Neural cell (in vitro differentiated cells): Measurements from ENCODE around the gene FUCA2. TPM values are rescaled to one million over a fixed set of nuclear protein-coding genes. Genes with fewer than 3 reads are reported as not detected.

Experiments used
- H2AFZ ChIP-seq: fragments of 200-600, 300-800 bp; sonication (generic), shearing (Covaris generic); 2 replicates; pipeline ENCODE4 v1.6.0; 2014; ENCODE audit warnings: low read depth, mild to moderate bottlenecking, antibody characterized with exemption, low read length, moderate library complexity
- H3F3A ChIP-seq: fragments of 200-600 bp; shearing (Covaris generic); 2 replicates; pipeline ENCODE4 v1.6.1; 2016; ENCODE audit warnings: mild to moderate bottlenecking, moderate library complexity, mixed read lengths, antibody characterized with exemption, low read length; ENCODE audit not compliant: insufficient read depth, poor library complexity, severe bottlenecking
- H3K27ac ChIP-seq: fragments of 200-600, 300-800 bp; sonication (generic), shearing (Covaris generic); 2 replicates; pipeline ENCODE4 v1.5.1; 2014; ENCODE audit warnings: mild to moderate bottlenecking, low read length, moderate library complexity
- H3K27me3 ChIP-seq: fragments of 300-800, 200-600 bp; sonication (generic), shearing (Covaris generic); 2 replicates; pipeline ENCODE4 v1.6.0; 2014; ENCODE audit warnings: mild to moderate bottlenecking, low read depth, low read length, moderate library complexity; ENCODE audit not compliant: insufficient read depth
- H3K36me3 ChIP-seq: fragments of 300-800, 200-600 bp; sonication (generic), shearing (Covaris generic); 2 replicates; pipeline ENCODE4 v1.5.1; 2014; ENCODE audit warnings: mild to moderate bottlenecking, antibody characterized with exemption, low read length, moderate library complexity; ENCODE audit not compliant: insufficient read depth
- H3K4me2 ChIP-seq: fragments of 300-800, 200-600 bp; sonication (generic), shearing (Covaris generic); 2 replicates; pipeline ENCODE4 v1.6.0; 2014; ENCODE audit warnings: mild to moderate bottlenecking, low read length
- H3K4me3 ChIP-seq: fragments of 300-800, 200-600 bp; sonication (generic), shearing (Covaris generic); 2 replicates; pipeline ENCODE4 v1.5.1; 2014; ENCODE audit warnings: mild to moderate bottlenecking, low read length, moderate library complexity
- H3K79me2 ChIP-seq: fragments of 200-600 bp; shearing (Covaris generic); replicated peaks from 2 replicates; pipeline ENCODE4 v1.6.0; 2014; ENCODE audit warnings: mild to moderate bottlenecking, low read length, moderate library complexity; ENCODE audit not compliant: insufficient read depth
- H3K9ac ChIP-seq: fragments of 300-800, 200-600 bp; sonication (generic), shearing (Covaris generic); 2 replicates; pipeline ENCODE4 v1.6.1; 2016; ENCODE audit warnings: mild to moderate bottlenecking, low read length, mixed read lengths
- H3K9me2 ChIP-seq: fragments of 200-600 bp; shearing (Covaris generic); 2 replicates; pipeline ENCODE4 v1.6.1; 2016; ENCODE audit warnings: mild to moderate bottlenecking, low read length, mixed read lengths; ENCODE audit not compliant: insufficient read depth
- H3K9me3 ChIP-seq: fragments of 200-600, 300-800 bp; sonication (generic), shearing (Covaris generic); 2 replicates; pipeline ENCODE4 v1.6.1; 2016; ENCODE audit warnings: mild to moderate bottlenecking, mixed run types, low read length, moderate library complexity, mixed read lengths
- H4K20me1 ChIP-seq: fragments of 200-600 bp; shearing (Covaris generic); 2 replicates; pipeline ENCODE4 v1.6.1; 2016; ENCODE audit warnings: mild to moderate bottlenecking, mixed run types; ENCODE audit not compliant: insufficient read depth
- EZH2 ChIP-seq: fragments of 200-600, 300-800 bp; shearing (Covaris generic), sonication (generic); IDR thresholded peaks from 2 replicates; pipeline ENCODE4 v1.6.1; 2014; ENCODE audit warnings: antibody characterized with exemption, low read length, borderline replicate concordance, mild to moderate bottlenecking; ENCODE audit not compliant: insufficient read depth, poor library complexity, severe bottlenecking
- MXI1 ChIP-seq: fragments of 450-650 bp; conservative IDR thresholded peaks from 2 replicates; pipeline ENCODE4 v1.6.1; 2014; ENCODE audit warnings: antibody characterized with exemption, mild to moderate bottlenecking; ENCODE audit not compliant: poor library complexity, severe bottlenecking
- POLR2AphosphoS5 ChIP-seq: IDR thresholded peaks from 2 replicates; pipeline ENCODE4 v1.6.1; 2012
- RAD21 ChIP-seq: fragments of 450-650 bp; conservative IDR thresholded peaks from 2 replicates; pipeline ENCODE4 v1.6.1; 2014; ENCODE audit warnings: antibody characterized with exemption, mild to moderate bottlenecking, moderate library complexity
- SMC3 ChIP-seq: fragments of 450-650 bp; conservative IDR thresholded peaks from 2 replicates; pipeline ENCODE4 v1.6.1; 2014; ENCODE audit warnings: antibody characterized with exemption, mild to moderate bottlenecking, moderate library complexity; ENCODE audit not compliant: poor library complexity
- TAF1 ChIP-seq: IDR thresholded peaks from 2 replicates; pipeline ENCODE4 v1.6.1; 2012; ENCODE audit warnings: low read depth
- polyA plus RNA-seq: library from polyadenylated mRNA; depleted of rRNA; stranded (reverse); fragments of >200 nt; gene quantifications from 2 replicates; pipeline ENCODE4 v1.2.3, GENCODE V29; 2014
- TF ChIP-seq, protein P1 (sequence below): IDR thresholded peaks from 2 replicates; pipeline ENCODE4 v1.6.1; 2012; ENCODE audit warnings: borderline replicate concordance
- TF ChIP-seq, protein P2 (sequence below): fragments of 450-650 bp; IDR thresholded peaks from 2 replicates; pipeline ENCODE4 v1.5.1; 2014; ENCODE audit warnings: antibody characterized with exemption, mild to moderate bottlenecking, moderate library complexity; ENCODE audit not compliant: poor library complexity, severe bottlenecking

The FUCA2 gene
- polyA plus RNA-seq, 1 donor from 2014 or later, result 6.0 TPM

DNA sequence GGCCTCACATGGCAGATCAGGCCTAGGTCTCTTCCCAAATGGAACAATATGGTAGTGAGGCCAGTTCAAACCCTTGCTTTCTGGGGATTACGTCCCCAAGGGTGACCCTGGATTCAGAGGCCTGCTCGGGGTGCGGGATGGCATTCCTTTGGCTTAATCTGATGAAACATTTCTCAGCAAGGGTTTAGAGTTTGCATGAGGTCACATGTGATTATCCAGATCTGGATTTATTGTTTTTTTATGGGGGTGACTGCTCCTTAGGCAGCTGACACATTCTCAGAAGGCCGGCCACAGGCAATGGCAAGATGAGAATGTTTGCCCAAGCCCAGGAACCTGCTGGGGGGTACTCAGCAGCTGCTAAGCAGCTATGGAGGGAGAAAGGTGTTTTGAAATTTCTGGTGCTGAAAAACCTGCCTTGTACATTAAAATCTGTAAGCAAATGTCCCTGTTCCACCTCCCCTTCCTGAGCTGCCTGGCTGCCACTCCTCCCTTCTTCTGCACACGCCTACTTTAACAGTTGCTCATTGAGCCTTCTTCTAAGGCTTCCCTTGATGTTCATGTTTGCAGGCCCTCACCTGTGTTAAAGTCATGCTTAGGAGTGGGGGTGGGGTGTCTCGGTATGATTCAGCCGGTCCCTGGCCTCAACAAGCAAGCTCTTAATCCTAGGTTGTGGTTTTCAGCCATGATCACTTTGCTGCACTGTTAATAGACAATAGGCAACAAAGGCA lies 37.9 kb upstream of the FUCA2 start:
- H3K27me3 ChIP-seq, result no peaks in the 10 kb centered on the region
- no peak overlapping the region for H3K9ac ChIP-seq
- H2AFZ ChIP-seq, result no peak overlapping the region
- H3K27ac ChIP-seq, result no peak overlapping the region
- no peaks in the 10 kb centered on the region for H4K20me1 ChIP-seq
- no peak overlapping the region for H3K4me2 ChIP-seq
- TF ChIP-seq POLR2AphosphoS5, result no peak
- TF ChIP-seq MXI1, result no peak
- TF ChIP-seq EZH2, result no peak
- no peak for TF ChIP-seq RAD21
- TF ChIP-seq, protein P1, sequence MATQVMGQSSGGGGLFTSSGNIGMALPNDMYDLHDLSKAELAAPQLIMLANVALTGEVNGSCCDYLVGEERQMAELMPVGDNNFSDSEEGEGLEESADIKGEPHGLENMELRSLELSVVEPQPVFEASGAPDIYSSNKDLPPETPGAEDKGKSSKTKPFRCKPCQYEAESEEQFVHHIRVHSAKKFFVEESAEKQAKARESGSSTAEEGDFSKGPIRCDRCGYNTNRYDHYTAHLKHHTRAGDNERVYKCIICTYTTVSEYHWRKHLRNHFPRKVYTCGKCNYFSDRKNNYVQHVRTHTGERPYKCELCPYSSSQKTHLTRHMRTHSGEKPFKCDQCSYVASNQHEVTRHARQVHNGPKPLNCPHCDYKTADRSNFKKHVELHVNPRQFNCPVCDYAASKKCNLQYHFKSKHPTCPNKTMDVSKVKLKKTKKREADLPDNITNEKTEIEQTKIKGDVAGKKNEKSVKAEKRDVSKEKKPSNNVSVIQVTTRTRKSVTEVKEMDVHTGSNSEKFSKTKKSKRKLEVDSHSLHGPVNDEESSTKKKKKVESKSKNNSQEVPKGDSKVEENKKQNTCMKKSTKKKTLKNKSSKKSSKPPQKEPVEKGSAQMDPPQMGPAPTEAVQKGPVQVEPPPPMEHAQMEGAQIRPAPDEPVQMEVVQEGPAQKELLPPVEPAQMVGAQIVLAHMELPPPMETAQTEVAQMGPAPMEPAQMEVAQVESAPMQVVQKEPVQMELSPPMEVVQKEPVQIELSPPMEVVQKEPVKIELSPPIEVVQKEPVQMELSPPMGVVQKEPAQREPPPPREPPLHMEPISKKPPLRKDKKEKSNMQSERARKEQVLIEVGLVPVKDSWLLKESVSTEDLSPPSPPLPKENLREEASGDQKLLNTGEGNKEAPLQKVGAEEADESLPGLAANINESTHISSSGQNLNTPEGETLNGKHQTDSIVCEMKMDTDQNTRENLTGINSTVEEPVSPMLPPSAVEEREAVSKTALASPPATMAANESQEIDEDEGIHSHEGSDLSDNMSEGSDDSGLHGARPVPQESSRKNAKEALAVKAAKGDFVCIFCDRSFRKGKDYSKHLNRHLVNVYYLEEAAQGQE, result no peak
- H3K9me3 ChIP-seq, result no peaks in the 10 kb centered on the region
- no peaks in the 10 kb centered on the region for H3K79me2 ChIP-seq
- H3K36me3 ChIP-seq, result no peaks in the 10 kb centered on the region
- no peak overlapping the region for H3K4me3 ChIP-seq
- H3F3A ChIP-seq, result no peaks in the 10 kb centered on the region
- no peaks in the 10 kb centered on the region for H3K9me2 ChIP-seq

DNA sequence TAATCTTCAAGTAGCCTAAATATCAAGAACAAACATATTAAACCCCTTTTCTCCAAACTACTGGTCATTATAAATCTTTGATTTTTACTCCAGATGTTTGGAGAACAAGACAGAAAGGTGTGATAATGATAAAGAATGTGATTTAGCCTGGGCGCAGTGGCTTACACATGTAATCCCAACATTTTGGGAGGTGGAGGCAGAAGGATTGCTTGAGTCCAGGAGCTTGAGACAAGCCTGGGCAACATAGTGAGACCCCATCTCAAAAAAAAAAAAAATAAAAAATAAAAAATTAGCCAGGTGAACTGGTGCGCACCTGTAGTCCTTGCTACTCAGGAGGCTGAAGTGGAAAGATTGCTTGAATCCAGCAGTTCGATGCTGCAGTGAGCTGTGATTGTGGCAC lies 35.1 kb upstream of the FUCA2 start:
- no peak overlapping the region for H3K9ac ChIP-seq
- H4K20me1 ChIP-seq, result no peaks in the 10 kb centered on the region
- H3K36me3 ChIP-seq, result no peaks in the 10 kb centered on the region
- H3F3A ChIP-seq, result no peaks in the 10 kb centered on the region
- no peak overlapping the region for H3K4me2 ChIP-seq
- H3K79me2 ChIP-seq, result no peaks in the 10 kb centered on the region
- H3K9me2 ChIP-seq, result no peaks in the 10 kb centered on the region
- no peak overlapping the region for H3K27ac ChIP-seq
- no peak overlapping the region for H2AFZ ChIP-seq
- H3K4me3 ChIP-seq, result no peak overlapping the region
- TF ChIP-seq POLR2AphosphoS5 (no peak), TAF1 (no peak)
- no peaks in the 10 kb centered on the region for H3K27me3 ChIP-seq
- no peaks in the 10 kb centered on the region for H3K9me3 ChIP-seq

DNA sequence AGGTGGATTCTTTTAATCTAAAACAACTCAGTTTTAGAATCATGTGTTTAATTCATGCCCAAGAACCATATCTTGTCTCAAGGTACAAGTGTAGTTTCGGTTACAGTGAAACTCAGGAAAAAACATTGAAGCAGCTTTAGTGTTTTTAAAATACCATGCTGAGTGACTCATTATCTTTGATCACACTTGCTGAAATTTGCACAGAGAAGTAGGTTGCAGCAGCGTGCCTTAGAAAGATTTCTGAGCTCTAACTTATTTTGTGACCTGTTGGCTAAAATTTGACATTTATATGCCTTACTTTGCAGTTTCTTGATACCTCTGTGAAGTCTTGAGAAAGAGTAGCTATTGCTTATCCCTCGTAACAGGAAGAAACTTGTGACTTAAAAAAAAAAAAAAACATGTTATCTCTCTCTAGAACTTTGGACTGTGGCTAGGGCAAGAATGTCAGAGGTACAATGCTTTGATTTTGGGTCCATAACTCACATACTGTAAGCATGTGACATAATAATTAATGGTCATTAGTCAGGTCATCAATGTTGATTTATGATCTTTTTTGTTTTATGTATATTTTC lies 34.5 kb upstream of the FUCA2 start:
- H3K79me2 ChIP-seq, result no peaks in the 10 kb centered on the region
- no peak overlapping the region for H3K4me2 ChIP-seq
- no peaks in the 10 kb centered on the region for H3F3A ChIP-seq
- no peak overlapping the region for H3K4me3 ChIP-seq
- TF ChIP-seq EZH2 (no peak), MXI1 (no peak), RAD21 (no peak), SMC3 (no peak), TAF1 (no peak), POLR2AphosphoS5 (no peak)
- TF ChIP-seq, protein P1, result no peak
- TF ChIP-seq, protein P2, sequence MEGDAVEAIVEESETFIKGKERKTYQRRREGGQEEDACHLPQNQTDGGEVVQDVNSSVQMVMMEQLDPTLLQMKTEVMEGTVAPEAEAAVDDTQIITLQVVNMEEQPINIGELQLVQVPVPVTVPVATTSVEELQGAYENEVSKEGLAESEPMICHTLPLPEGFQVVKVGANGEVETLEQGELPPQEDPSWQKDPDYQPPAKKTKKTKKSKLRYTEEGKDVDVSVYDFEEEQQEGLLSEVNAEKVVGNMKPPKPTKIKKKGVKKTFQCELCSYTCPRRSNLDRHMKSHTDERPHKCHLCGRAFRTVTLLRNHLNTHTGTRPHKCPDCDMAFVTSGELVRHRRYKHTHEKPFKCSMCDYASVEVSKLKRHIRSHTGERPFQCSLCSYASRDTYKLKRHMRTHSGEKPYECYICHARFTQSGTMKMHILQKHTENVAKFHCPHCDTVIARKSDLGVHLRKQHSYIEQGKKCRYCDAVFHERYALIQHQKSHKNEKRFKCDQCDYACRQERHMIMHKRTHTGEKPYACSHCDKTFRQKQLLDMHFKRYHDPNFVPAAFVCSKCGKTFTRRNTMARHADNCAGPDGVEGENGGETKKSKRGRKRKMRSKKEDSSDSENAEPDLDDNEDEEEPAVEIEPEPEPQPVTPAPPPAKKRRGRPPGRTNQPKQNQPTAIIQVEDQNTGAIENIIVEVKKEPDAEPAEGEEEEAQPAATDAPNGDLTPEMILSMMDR, result no peak
- no peak overlapping the region for H3K9ac ChIP-seq
- H2AFZ ChIP-seq, result no peak overlapping the region
- H3K36me3 ChIP-seq, result no peaks in the 10 kb centered on the region
- no peaks in the 10 kb centered on the region for H3K27me3 ChIP-seq
- H4K20me1 ChIP-seq, result no peaks in the 10 kb centered on the region
- H3K9me3 ChIP-seq, result no peaks in the 10 kb centered on the region
- no peaks in the 10 kb centered on the region for H3K9me2 ChIP-seq
- H3K27ac ChIP-seq, result no peak overlapping the region
